ENCODE measurements around the gene DENND4A.

DNA sequence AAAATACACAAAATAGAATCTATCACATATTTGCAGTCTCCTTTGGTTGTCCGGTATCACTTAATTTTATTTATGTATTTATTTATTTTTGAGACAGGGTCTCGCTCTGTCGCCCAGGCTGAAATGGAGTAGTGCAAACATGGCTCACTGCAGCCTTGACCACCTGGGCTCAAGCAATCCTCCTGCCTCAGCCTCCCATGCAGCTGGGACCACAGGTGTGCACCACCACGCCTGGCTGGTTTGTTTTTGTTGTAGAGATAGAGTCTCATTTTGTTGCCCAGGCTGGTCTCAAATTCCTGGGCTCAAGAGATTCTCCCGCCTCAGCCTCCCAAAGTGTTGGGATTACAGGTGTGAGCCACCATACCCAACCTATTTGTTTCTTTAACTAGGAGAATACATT, 33.9 kb downstream of the DENND4A start:
- TF ChIP-seq SIN3A (IDR thresholded peaks at IDR 0.05; ENCODE audit: low read depth, low read length) (no peak), CUX1 (IDR thresholded peaks at IDR 0.05; ENCODE audit: insufficient replicate concordance, low read depth, low read length) (no peak), POLR2A (IDR thresholded peaks at IDR 0.05; ENCODE audit: low read depth, low read length) (no peak)

Data from GM12878 (cell line).